HG02571 (cell line): Measurements from ENCODE around the gene CDKN2AIP.

ENCODE experiments used
- ATAC-seq: cut with Tn5 transposase; IDR thresholded peaks from one replicate; pipeline ENCODE4 v1.9.1; 2021; ENCODE audit warnings: mild to moderate bottlenecking, moderate library complexity; ENCODE audit not compliant: unreplicated experiment

Gene CDKN2AIP

GRCh38 chr4:183492791-183493222 lies 48.4 kb downstream of the CDKN2AIP start:
- no peak for ATAC-seq

- no peak for ATAC-seq
These were observed 48.8 kb downstream of the CDKN2AIP start for GRCh38 chr4:183493246-183493645.

GRCh38 chr4:183495184-183495583 lies 50.7 kb downstream of the CDKN2AIP start:
- ATAC-seq: no peak
